PC-9 (cell line): Measurements from ENCODE around the gene CNTN1. TPM values are rescaled to one million over a fixed set of nuclear protein-coding genes. Genes with fewer than 3 reads are reported as not detected.

Experiments used
- BruUV-seq: library from RNA; stranded (reverse); fragments of 400-500 nt; replicated peaks from 2 replicates; lab custom pipeline; 2021; lab: Mats Ljungman, UMichigan
- CTCF ChIA-PET: fragments of 300-600 bp; sonication (Branson Sonifier 250); formaldehyde crosslinking; loops from one replicate; lab custom pipeline; 2022; ENCODE audit warnings: antibody characterized with exemption; lab: Charles Lee
- POLR2A ChIA-PET: fragments of 300-600 bp; sonication (Branson Sonifier 250); formaldehyde crosslinking; loops from one replicate; lab custom pipeline; 2022; ENCODE audit warnings: antibody characterized with exemption; ENCODE audit not compliant: unreplicated experiment; lab: Charles Lee
- DNase-seq, 2 experiments: peaks; one replicate each; pipeline versions ENCODE4 v3.0.0 to v3.0.0-alpha.2; 2015 to 2022; ENCODE audit warnings: mixed read lengths in 1 of 2
- H2AFZ ChIP-seq: fragments of 200-600 bp; sonication (generic); 2 replicates; pipeline ENCODE4 v1.8.1; 2017; ENCODE audit warnings: antibody characterized with exemption
- H3F3A ChIP-seq: fragments of 200-600 bp; sonication (generic); 2 replicates; pipeline ENCODE4 v1.8.1; 2017; ENCODE audit warnings: antibody characterized with exemption, mild to moderate bottlenecking, low read depth; ENCODE audit not compliant: insufficient read depth
- H3K27ac ChIP-seq: fragments of 200-600 bp; sonication (generic); 2 replicates; pipeline ENCODE4 v1.6.1; 2016; ENCODE audit warnings: mixed run types
- H3K27me3 ChIP-seq: fragments of 200-600 bp; sonication (generic); 2 replicates; pipeline ENCODE4 v1.6.1; 2016; ENCODE audit warnings: low read depth, mixed run types; ENCODE audit not compliant: insufficient read depth
- H3K36me3 ChIP-seq: fragments of 200-600 bp; sonication (generic); 2 replicates; pipeline ENCODE4 v1.6.1; 2016; ENCODE audit warnings: low read depth, mixed run types
- H3K4me1 ChIP-seq: fragments of 200-600 bp; sonication (generic); replicated peaks from 2 replicates; pipeline ENCODE4 v1.6.1; 2016; ENCODE audit warnings: mixed run types; ENCODE audit not compliant: insufficient read depth
- H3K4me2 ChIP-seq: fragments of 200-600 bp; sonication (generic); 2 replicates; pipeline ENCODE4 v1.6.1; 2017; ENCODE audit warnings: mixed run types
- H3K4me3 ChIP-seq: fragments of 200-600 bp; sonication (generic); 2 replicates; pipeline ENCODE4 v1.6.1; 2016; ENCODE audit warnings: mixed run types
- H3K79me2 ChIP-seq: fragments of 200-600 bp; sonication (generic); 2 replicates; pipeline ENCODE4 v1.6.1; 2017; ENCODE audit warnings: low read depth, mixed run types
- H3K9me2 ChIP-seq: fragments of 200-600 bp; sonication (generic); 2 replicates; pipeline ENCODE4 v1.8.1; 2017; ENCODE audit warnings: mild to moderate bottlenecking; ENCODE audit not compliant: insufficient read depth
- H3K9me3 ChIP-seq: fragments of 200-600 bp; sonication (generic); 2 replicates; pipeline ENCODE4 v1.8.1; 2016; ENCODE audit warnings: low read depth; ENCODE audit not compliant: insufficient read depth
- H4K20me1 ChIP-seq: fragments of 200-600 bp; sonication (generic); 2 replicates; pipeline ENCODE4 v1.8.1; 2017; ENCODE audit not compliant: insufficient read depth
- CTCF ChIP-seq: fragments of 200-600 bp; sonication (generic); conservative IDR thresholded peaks from 2 replicates; pipeline ENCODE4 v1.6.1; 2017; ENCODE audit warnings: mixed run types, antibody characterized with exemption, mild to moderate bottlenecking, moderate library complexity
- EZH2 ChIP-seq: fragments of 200-600 bp; sonication (generic); IDR thresholded peaks from 2 replicates; pipeline ENCODE4 v1.8.0; 2017; ENCODE audit warnings: antibody characterized with exemption, low read depth
- intact Hi-C: fragments of 100-400 bp; cut with micrococcal nuclease; formaldehyde crosslinking; loops from one replicate; pipeline ENCODE4 v1.10.0; 2022; ENCODE audit not compliant: unreplicated experiment
- total RNA-seq: library from RNA; stranded (reverse); gene quantifications from 2 replicates; pipeline ENCODE4 v1.2.3, GENCODE V29; 2021

Gene CNTN1
- total RNA-seq, 1 experiment from 2014 or later: 0.37 TPM

- DNase-seq: no peak
- no peaks in the 10 kb centered on the region for H3K4me1 ChIP-seq
- no peak overlapping the region for H3K4me2 ChIP-seq
- no peaks in the 10 kb centered on the region for H3K9me3 ChIP-seq
- no peaks in the 10 kb centered on the region for H3K9me2 ChIP-seq
- no peaks in the 10 kb centered on the region for H4K20me1 ChIP-seq
- no peaks in the 10 kb centered on the region for H3K36me3 ChIP-seq
- no peaks in the 10 kb centered on the region for H3F3A ChIP-seq
- no peak overlapping the region for H3K4me3 ChIP-seq
- no peak overlapping the region for H2AFZ ChIP-seq
- no peaks in the 10 kb centered on the region for H3K79me2 ChIP-seq
- no peak overlapping the region for H3K27ac ChIP-seq
- intact Hi-C loops: no loop called here
- ChIA-PET POLR2A (no interaction called here), CTCF (no interaction called here)
- H3K27me3 ChIP-seq: no peaks in the 10 kb centered on the region
- BruUV-seq: no TSS peak
- TF ChIP-seq CTCF: no peak
- no peak for TF ChIP-seq EZH2
Measured at GRCh38 chr12:40749863-40750262, 57.6 kb downstream of the CNTN1 start.

- Histone ChIP-seq H3K4me1 (no peaks in the 10 kb centered on the region), H4K20me1 (no peaks in the 10 kb centered on the region), H3K4me3 (no peak overlapping the region), H3K9me3 (no peaks in the 10 kb centered on the region), H3K27ac (no peak overlapping the region), H3K36me3 (no peaks in the 10 kb centered on the region), H3K4me2 (no peak overlapping the region), H2AFZ (no peak overlapping the region), H3K79me2 (no peaks in the 10 kb centered on the region), H3K27me3 (no peaks in the 10 kb centered on the region), H3K9me2 (no peaks in the 10 kb centered on the region), H3F3A (no peaks in the 10 kb centered on the region)
- no peak for DNase-seq
- intact Hi-C loops: no loop called here
- no TSS peak for BruUV-seq
- ChIA-PET POLR2A (no interaction called here), CTCF (no interaction called here)
- TF ChIP-seq EZH2 (no peak), CTCF (no peak)
Measured at GRCh38 chr12:40752011-40752410, 59.8 kb downstream of the CNTN1 start.

DNA sequence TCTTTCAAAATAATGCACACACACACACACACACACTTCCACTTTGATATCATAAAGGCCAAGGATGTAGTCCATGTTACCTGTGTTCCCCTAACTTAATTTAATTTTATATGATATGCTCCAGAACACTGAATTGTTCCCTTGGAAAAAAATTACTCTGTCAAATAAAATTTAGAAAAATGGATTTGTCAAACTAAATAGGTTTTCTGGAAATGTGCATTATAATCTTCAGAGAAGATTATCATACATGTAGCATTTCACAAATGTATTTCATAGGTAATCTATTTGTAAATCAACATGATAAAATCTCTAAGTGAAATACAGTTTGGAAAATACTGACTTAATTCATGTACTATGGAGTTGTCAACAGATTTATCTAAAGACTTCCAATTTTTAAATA lies 68.6 kb downstream of the CNTN1 start:
- Histone ChIP-seq H2AFZ (no peak overlapping the region), H3F3A (no peaks in the 10 kb centered on the region), H3K27ac (no peak overlapping the region), H3K79me2 (no peaks in the 10 kb centered on the region), H3K4me3 (no peak overlapping the region), H3K9me3 (no peaks in the 10 kb centered on the region), H3K36me3 (no peaks in the 10 kb centered on the region), H3K27me3 (no peaks in the 10 kb centered on the region), H4K20me1 (no peaks in the 10 kb centered on the region), H3K4me2 (no peak overlapping the region), H3K4me1 (no peaks in the 10 kb centered on the region), H3K9me2 (no peaks in the 10 kb centered on the region; the same call in 1 of the 2 replicates)
- CTCF ChIA-PET: no interaction called here
- POLR2A ChIA-PET: no interaction called here
- TF ChIP-seq EZH2 (no peak), CTCF (no peak)
- BruUV-seq: no TSS peak
- intact Hi-C loops: no loop called here
- DNase-seq: no peak
